HUES6 (cell line): ENCODE measurements around the gene RTN4.
A peak's percentile ranks its signal among the peaks of the same experiment; 100 is the strongest.
"Not testable (repeated sequence)": the region's sequence is repeated elsewhere in the genome, so short reads cannot be mapped to it uniquely, and the experiment has no call there.

Experiments used
- H3K27ac ChIP-seq: 2 replicates; pipeline ENCODE4 v1.7.0; 2013; ENCODE audit warnings: low read depth, mild to moderate bottlenecking, low read length, inconsistent platforms
- H3K27me3 ChIP-seq: 2 replicates; pipeline ENCODE4 v1.6.1; 2013; ENCODE audit warnings: low read length; ENCODE audit not compliant: control insufficient read depth, insufficient read depth
- H3K36me3 ChIP-seq: 2 replicates; pipeline ENCODE4 v1.6.1; 2013; ENCODE audit warnings: low read length; ENCODE audit not compliant: control insufficient read depth, insufficient read depth
- H3K4me1 ChIP-seq: 2 replicates; pipeline ENCODE4 v1.6.1; 2013; ENCODE audit warnings: low read length; ENCODE audit not compliant: control insufficient read depth, insufficient read depth
- H3K4me3 ChIP-seq: 2 replicates; pipeline ENCODE4 v1.5.1; 2013; ENCODE audit warnings: low read depth, low read length
- H3K9ac ChIP-seq: one replicate; pipeline ENCODE4 v1.6.1; 2013; ENCODE audit warnings: mild to moderate bottlenecking, low read length
- H3K9me3 ChIP-seq: 2 replicates; pipeline ENCODE4 v1.6.1; 2013; ENCODE audit warnings: low read depth, low read length; ENCODE audit not compliant: control insufficient read depth, insufficient read depth

The RTN4 gene

GRCh38 chr2:55050100-55050994 lies at the start of gene RTN4:
Gene RTN4 (minus strand): TSS chr2:55050451. CDS start chr2:55050300, 151 bp downstream.
- Histone ChIP-seq H3K27ac (peak within 1 kb of the TSS; percentile 90), H3K4me3 (peak within 1 kb of the TSS; percentile 93), H3K4me1 (peaks cover 26% of the 10 kb centered on the region), H3K9ac (peak within 1 kb of the TSS; percentile 90), H3K27me3 (no peaks in the 10 kb centered on the region), H3K9me3 (no peaks in the 10 kb centered on the region), H3K36me3 (peaks cover 5% of the 10 kb centered on the region; the same call in 1 of the 2 replicates)

GRCh38 chr2:55099493-55099877 lies 49.2 kb upstream of the RTN4 start:
- H3K9ac ChIP-seq: no peak overlapping the region
- H3K9me3 ChIP-seq: no peaks in the 10 kb centered on the region
- H3K36me3 ChIP-seq: no peaks in the 10 kb centered on the region
- no peak overlapping the region for H3K4me3 ChIP-seq
- no peaks in the 10 kb centered on the region for H3K27me3 ChIP-seq
- H3K4me1 ChIP-seq: peaks cover 10% of the 10 kb centered on the region
- no peak overlapping the region for H3K27ac ChIP-seq

- Histone ChIP-seq H3K9ac (no peak overlapping the region), H3K4me1 (peaks cover 10% of the 10 kb centered on the region), H3K27me3 (no peaks in the 10 kb centered on the region), H3K9me3 (no peaks in the 10 kb centered on the region), H3K27ac (no peak overlapping the region), H3K36me3 (no peaks in the 10 kb centered on the region), H3K4me3 (no peak overlapping the region)
Measured at GRCh38 chr2:55097461-55098410, 47.5 kb upstream of the RTN4 start.

DNA sequence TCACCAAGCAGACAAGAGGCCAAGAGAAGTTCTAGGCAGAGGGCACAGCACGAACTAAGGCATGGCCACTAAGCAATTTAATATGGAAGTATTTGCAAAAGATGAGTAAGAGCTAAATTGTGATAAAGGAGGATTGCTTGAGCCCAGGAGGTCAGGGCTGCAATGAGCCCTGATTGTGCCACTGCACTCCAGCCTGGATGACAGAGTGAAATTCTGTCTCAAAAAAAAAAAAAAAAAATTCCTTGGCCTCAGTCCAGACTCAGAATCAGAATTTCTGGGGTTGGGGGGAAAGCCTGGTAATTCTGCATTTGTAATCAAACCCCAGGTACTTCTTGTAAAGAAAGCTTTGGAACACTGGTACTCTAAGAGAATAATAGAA lies 46.8 kb upstream of the RTN4 start:
- Histone ChIP-seq H3K4me3 (no peak overlapping the region), H3K4me1 (peaks cover 10% of the 10 kb centered on the region), H3K27ac (no peak overlapping the region), H3K27me3 (no peaks in the 10 kb centered on the region), H3K9ac (no peak overlapping the region), H3K36me3 (no peaks in the 10 kb centered on the region), H3K9me3 (no peaks in the 10 kb centered on the region)

DNA sequence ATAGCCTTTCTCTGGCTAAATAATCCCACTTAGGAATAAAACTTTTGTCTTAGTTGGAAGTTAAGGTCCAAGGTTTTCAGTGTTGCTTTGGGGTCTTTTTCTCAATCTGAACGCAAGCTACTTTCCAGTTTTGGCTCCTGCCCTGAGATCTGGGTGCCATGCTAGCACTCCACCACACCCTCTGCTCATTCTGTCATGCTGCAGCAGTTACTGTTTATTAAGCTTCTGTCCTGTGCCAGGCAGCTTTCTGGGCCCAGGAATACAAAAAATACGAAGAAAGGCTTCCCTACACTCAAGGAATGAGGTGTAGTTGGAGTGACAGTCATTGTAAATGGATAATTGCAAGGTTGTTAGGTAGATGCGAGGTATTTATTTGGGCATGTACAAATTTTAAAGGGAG lies 46.3 kb upstream of the RTN4 start:
- no peak overlapping the region for H3K27ac ChIP-seq

GRCh38 chr2:55093381-55093780 lies 43.1 kb upstream of the RTN4 start:
- H3K27ac ChIP-seq: no peak overlapping the region
- H3K4me1 ChIP-seq: peaks cover 6% of the 10 kb centered on the region
- no peak overlapping the region for H3K9ac ChIP-seq
- no peaks in the 10 kb centered on the region for H3K36me3 ChIP-seq
- no peaks in the 10 kb centered on the region for H3K27me3 ChIP-seq
- H3K4me3 ChIP-seq: no peak overlapping the region
- no peaks in the 10 kb centered on the region for H3K9me3 ChIP-seq

More for the DNA sequence above, 46.3 kb upstream of the RTN4 start:
- Histone ChIP-seq H3K4me1 (peaks cover 10% of the 10 kb centered on the region), H3K36me3 (no peaks in the 10 kb centered on the region), H3K4me3 (no peak overlapping the region), H3K9ac (no peak overlapping the region), H3K9me3 (no peaks in the 10 kb centered on the region), H3K27me3 (no peaks in the 10 kb centered on the region)

GRCh38 chr2:55092439-55092838 lies 42.2 kb upstream of the RTN4 start:
- no peak overlapping the region for H3K9ac ChIP-seq
- no peaks in the 10 kb centered on the region for H3K27me3 ChIP-seq
- peaks cover 1% of the 10 kb centered on the region for H3K4me1 ChIP-seq
- no peaks in the 10 kb centered on the region for H3K9me3 ChIP-seq
- H3K4me3 ChIP-seq: no peak overlapping the region
- H3K36me3 ChIP-seq: no peaks in the 10 kb centered on the region
- H3K27ac ChIP-seq: no peak overlapping the region

- not testable (repeated sequence) for H3K9ac ChIP-seq, H3K36me3 ChIP-seq, H3K27ac ChIP-seq, H3K27me3 ChIP-seq, H3K4me1 ChIP-seq, H3K9me3 ChIP-seq, H3K4me3 ChIP-seq
Measured at GRCh38 chr2:55091681-55092080, 41.4 kb upstream of the RTN4 start.

GRCh38 chr2:55090702-55091101 lies 40.5 kb upstream of the RTN4 start:
- Histone ChIP-seq H3K27ac (no peak overlapping the region), H3K4me1 (no peaks in the 10 kb centered on the region), H3K4me3 (no peak overlapping the region), H3K36me3 (no peaks in the 10 kb centered on the region), H3K9ac (no peak overlapping the region), H3K9me3 (no peaks in the 10 kb centered on the region), H3K27me3 (no peaks in the 10 kb centered on the region)

DNA sequence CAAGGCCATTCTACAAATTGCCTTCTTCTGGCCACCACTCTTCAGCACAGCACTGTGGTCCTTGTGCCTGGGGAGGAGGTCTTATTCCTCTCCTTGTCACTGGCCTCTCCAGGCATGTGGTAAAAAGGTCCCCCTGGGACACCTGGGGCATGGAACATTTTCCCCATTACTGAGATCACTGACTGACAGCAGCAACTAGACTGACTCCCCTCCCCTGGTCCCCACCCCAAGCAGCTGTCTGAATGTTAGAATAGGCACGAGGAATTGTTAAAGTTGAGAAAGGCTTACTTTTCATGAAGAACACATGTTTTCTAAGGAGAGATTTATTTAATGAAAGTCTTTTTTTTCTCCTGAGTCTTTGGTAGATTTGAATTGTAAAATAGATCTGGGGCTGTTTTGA lies 39.5 kb upstream of the RTN4 start:
- no peaks in the 10 kb centered on the region for H3K4me1 ChIP-seq

DNA sequence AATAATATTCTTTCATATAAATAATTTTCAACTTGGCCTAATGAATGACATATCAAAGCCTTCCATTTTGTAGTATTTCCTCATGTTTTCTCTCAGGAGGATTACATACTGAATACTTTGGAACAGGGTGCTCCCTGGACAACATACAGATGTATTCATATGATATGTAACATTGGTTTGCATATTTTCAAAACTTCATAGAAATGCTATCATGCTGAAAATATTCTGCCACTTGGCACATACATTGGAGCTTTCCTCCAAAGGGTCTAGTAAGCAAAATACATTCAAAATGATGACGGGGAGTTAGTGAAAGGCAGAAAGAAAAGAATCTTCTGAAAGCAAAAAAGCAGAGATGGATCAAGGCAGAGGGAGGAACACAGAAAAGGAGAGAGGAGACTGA lies 38.1 kb upstream of the RTN4 start:
- no peaks in the 10 kb centered on the region for H3K9me3 ChIP-seq
- H3K9ac ChIP-seq: no peak overlapping the region
- no peaks in the 10 kb centered on the region for H3K36me3 ChIP-seq
- no peaks in the 10 kb centered on the region for H3K27me3 ChIP-seq
- H3K27ac ChIP-seq: no peak overlapping the region
- no peaks in the 10 kb centered on the region for H3K4me1 ChIP-seq
- H3K4me3 ChIP-seq: no peak overlapping the region

More for the DNA sequence above, 39.5 kb upstream of the RTN4 start:
- no peaks in the 10 kb centered on the region for H3K9me3 ChIP-seq
- H3K36me3 ChIP-seq: no peaks in the 10 kb centered on the region
- no peak overlapping the region for H3K27ac ChIP-seq
- H3K4me3 ChIP-seq: no peak overlapping the region
- H3K27me3 ChIP-seq: no peaks in the 10 kb centered on the region
- H3K9ac ChIP-seq: no peak overlapping the region
